ENCODE data around the gene NFIA. TPM values are rescaled to one million over a fixed set of nuclear protein-coding genes. Genes with fewer than 3 reads are reported as not detected.

NFIA gene
- total and polyA plus RNA-seq, 2 of the 13 experiments (the other 11 are each of a cell fraction or from before 2014, with no cell fraction given) = 14.7 to 28.5 TPM

GRCh38 chr1:61077676-61078541 is 4.5 kb upstream of the NFIA start (continued):
- TF ChIP-seq JARID2 (CRISPR knock-in tag; IDR thresholded peaks at IDR 0.05; ENCODE audit: insufficient replicate concordance) = no peak
- no peak for TF ChIP-seq ZNF30 (CRISPR knock-in tag; IDR thresholded peaks at IDR 0.05)
- no peak for TF ChIP-seq FOXK1 (CRISPR knock-in tag; IDR thresholded peaks at IDR 0.05; ENCODE audit: borderline replicate concordance, low read depth)
- no peak for TF ChIP-seq BRF2 (CRISPR knock-in tag; IDR thresholded peaks at IDR 0.05)
- TF ChIP-seq HMG20A (CRISPR knock-in tag; IDR thresholded peaks at IDR 0.05; ENCODE audit: borderline replicate concordance) = no peak
- no peak for TF ChIP-seq ZSCAN5A (CRISPR knock-in tag; IDR thresholded peaks at IDR 0.05; ENCODE audit: borderline replicate concordance)
- TF ChIP-seq ZNF232 (CRISPR knock-in tag; IDR thresholded peaks at IDR 0.05; ENCODE audit: borderline replicate concordance) = no peak
- no peak for TF ChIP-seq AHR (CRISPR knock-in tag; IDR thresholded peaks at IDR 0.05)
- no peak for TF ChIP-seq MYPOP (CRISPR knock-in tag; IDR thresholded peaks at IDR 0.05)
- TF ChIP-seq PBX3 (CRISPR knock-in tag; IDR thresholded peaks at IDR 0.05; ENCODE audit: borderline replicate concordance) = 0 out of 2 replicates have a peak, but pooled peaks have one; percentile 71
- no peak for TF ChIP-seq MTA1 (CRISPR knock-in tag; IDR thresholded peaks at IDR 0.05; ENCODE audit: borderline replicate concordance)
- no peak for TF ChIP-seq TSC22D2 (CRISPR knock-in tag; IDR thresholded peaks at IDR 0.05; ENCODE audit: borderline replicate concordance)
- no peak for TF ChIP-seq RARG (CRISPR knock-in tag; IDR thresholded peaks at IDR 0.05; ENCODE audit: low read depth)
- peak; percentile 57; the same call in 1 of the 2 replicates for TF ChIP-seq YEATS2 (CRISPR knock-in tag; IDR thresholded peaks at IDR 0.05; ENCODE audit: borderline replicate concordance)
- TF ChIP-seq TOPORS (CRISPR knock-in tag; IDR thresholded peaks at IDR 0.05) = no peak
- no peak for TF ChIP-seq SOX6 (IDR thresholded peaks at IDR 0.05)
- 0 out of 2 replicates have a peak, but pooled peaks have one; percentile 24 for TF ChIP-seq SOX6 (CRISPR knock-in tag; IDR thresholded peaks at IDR 0.05)
- TF ChIP-seq ZNF75D (CRISPR knock-in tag; IDR thresholded peaks at IDR 0.05; ENCODE audit: borderline replicate concordance) = no peak
- TF ChIP-seq ZNF34 (CRISPR knock-in tag; IDR thresholded peaks at IDR 0.05; ENCODE audit: borderline replicate concordance) = no peak
- peak; percentile 27; the same call in 1 of the 2 replicates for TF ChIP-seq IRF2 (CRISPR knock-in tag; IDR thresholded peaks at IDR 0.05)
- TF ChIP-seq MAZ (IDR thresholded peaks at IDR 0.05; ENCODE audit: borderline replicate concordance, low read depth, low read length) = peak; percentile 33; the same call in 1 of the 2 replicates
- TF ChIP-seq MAZ (CRISPR knock-in tag; IDR thresholded peaks at IDR 0.05; ENCODE audit: low read depth) = no peak
- TF ChIP-seq ZNF550 (CRISPR knock-in tag; IDR thresholded peaks at IDR 0.05; ENCODE audit: borderline replicate concordance) = no peak
